Upper lobe of left lung (tissue), 4 donors: Measurements from ENCODE around the gene NCBP2L.

Source experiments
- EP300 ChIP-seq, 4 donors: sonication (generic); formaldehyde crosslinking; IDR thresholded peaks; one replicate each; pipeline ENCODE4 v1.5.1; 2017; ENCODE audit warnings: antibody characterized with exemption in 4 of 4, control low read depth in 2 of 4
- POLR2A ChIP-seq, 4 donors: fragments of 450-650 bp; IDR thresholded peaks; one replicate each; pipeline ENCODE4 v1.5.1; 2016 to 2017; ENCODE audit warnings: antibody characterized with exemption in 4 of 4, mild to moderate bottlenecking in 2 of 4
- POLR2AphosphoS5 ChIP-seq, 2 donors: sonication (generic); formaldehyde crosslinking; IDR thresholded peaks; one replicate each; pipeline ENCODE4 v1.5.1; 2017; ENCODE audit warnings: antibody characterized with exemption in 2 of 2
- TF ChIP-seq, protein P1 (sequence below), 6 experiments: fragments of 450-650 bp in 4 of 6; fragments of 200-600 bp in 2 of 6; sonication (generic) in 2 of 6; IDR thresholded peaks; one replicate each; pipeline ENCODE4 v1.5.1; 2016 to 2019; ENCODE audit warnings: antibody characterized with exemption in 6 of 6

- TF ChIP-seq, protein P1, sequence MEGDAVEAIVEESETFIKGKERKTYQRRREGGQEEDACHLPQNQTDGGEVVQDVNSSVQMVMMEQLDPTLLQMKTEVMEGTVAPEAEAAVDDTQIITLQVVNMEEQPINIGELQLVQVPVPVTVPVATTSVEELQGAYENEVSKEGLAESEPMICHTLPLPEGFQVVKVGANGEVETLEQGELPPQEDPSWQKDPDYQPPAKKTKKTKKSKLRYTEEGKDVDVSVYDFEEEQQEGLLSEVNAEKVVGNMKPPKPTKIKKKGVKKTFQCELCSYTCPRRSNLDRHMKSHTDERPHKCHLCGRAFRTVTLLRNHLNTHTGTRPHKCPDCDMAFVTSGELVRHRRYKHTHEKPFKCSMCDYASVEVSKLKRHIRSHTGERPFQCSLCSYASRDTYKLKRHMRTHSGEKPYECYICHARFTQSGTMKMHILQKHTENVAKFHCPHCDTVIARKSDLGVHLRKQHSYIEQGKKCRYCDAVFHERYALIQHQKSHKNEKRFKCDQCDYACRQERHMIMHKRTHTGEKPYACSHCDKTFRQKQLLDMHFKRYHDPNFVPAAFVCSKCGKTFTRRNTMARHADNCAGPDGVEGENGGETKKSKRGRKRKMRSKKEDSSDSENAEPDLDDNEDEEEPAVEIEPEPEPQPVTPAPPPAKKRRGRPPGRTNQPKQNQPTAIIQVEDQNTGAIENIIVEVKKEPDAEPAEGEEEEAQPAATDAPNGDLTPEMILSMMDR (IDR thresholded peaks at IDR 0.05): no peak
- TF ChIP-seq POLR2AphosphoS5 (IDR thresholded peaks at IDR 0.05) (no peak), POLR2A (IDR thresholded peaks at IDR 0.05) (no peak), EP300 (IDR thresholded peaks at IDR 0.05) (no peak)
Measured at GRCh38 chrX:107768051-107768450, 9.5 kb upstream of the NCBP2L start.
